GM21423 (cell line): ENCODE data around the gene CSRP3.

Experiments used
- ATAC-seq: cut with Tn5 transposase; IDR thresholded peaks from one replicate; pipeline ENCODE4 v1.9.1; 2021; ENCODE audit warnings: mild to moderate bottlenecking, moderate library complexity; ENCODE audit not compliant: unreplicated experiment

CSRP3 gene

DNA sequence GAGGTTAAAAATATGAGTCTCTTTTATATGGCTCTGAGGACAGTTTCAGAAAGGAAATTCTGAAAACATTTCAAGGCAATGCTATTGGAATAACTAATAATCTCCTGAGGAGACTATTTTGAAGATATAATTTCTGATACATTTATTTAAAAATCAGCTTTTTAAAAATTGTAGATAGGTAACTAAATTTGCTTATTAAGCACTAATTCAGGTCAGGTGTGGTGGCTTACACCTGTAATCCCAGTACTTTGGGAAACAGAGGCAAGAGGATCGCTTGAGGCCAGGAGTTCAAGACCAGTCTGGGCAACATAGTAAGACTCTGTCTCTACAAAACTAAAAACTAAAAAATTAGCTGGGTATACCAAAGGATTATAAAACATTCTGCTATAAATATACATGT is 67.8 kb downstream of the CSRP3 start:
- ATAC-seq, result no peak
